NCI-H2227 (cell line): ENCODE results near the gene TBX15.

Source experiments
- DNase-seq: peaks from one replicate; lab custom pipeline; 2025; ENCODE audit not compliant: unreplicated experiment; lab: John Stamatoyannopoulos, UW

Gene TBX15

DNA sequence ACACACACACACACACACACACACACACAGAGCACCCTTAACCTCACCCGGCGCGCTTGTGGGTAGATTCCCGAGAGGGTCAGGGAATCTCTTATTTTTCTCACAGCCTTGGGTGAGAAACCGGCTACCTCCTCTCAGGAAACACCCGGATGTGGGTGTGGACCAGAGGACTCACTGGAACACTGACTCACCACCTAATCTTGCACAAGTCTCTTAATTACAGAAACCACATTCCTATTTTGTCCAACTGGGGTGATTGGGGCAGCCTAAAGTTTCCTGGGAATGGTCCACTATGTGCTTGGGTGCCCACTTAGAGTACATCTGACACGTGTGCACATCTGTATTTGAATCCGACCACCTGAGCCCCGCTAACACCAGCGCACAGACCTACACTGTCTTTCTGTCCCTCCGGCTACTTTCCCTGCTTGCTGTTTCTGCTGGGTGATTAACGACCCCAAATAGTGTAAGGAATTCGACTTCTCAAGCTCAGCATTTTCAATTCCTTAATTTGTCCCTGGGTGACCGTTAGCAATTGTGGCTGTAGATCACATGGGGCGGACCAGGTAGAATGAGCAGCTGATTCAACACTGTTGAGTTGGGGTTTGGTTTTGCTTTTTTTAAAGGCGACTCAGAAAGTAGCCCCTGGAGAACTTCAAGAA lies 14.0 kb upstream of the TBX15 start:
- DNase-seq: no peak

DNA sequence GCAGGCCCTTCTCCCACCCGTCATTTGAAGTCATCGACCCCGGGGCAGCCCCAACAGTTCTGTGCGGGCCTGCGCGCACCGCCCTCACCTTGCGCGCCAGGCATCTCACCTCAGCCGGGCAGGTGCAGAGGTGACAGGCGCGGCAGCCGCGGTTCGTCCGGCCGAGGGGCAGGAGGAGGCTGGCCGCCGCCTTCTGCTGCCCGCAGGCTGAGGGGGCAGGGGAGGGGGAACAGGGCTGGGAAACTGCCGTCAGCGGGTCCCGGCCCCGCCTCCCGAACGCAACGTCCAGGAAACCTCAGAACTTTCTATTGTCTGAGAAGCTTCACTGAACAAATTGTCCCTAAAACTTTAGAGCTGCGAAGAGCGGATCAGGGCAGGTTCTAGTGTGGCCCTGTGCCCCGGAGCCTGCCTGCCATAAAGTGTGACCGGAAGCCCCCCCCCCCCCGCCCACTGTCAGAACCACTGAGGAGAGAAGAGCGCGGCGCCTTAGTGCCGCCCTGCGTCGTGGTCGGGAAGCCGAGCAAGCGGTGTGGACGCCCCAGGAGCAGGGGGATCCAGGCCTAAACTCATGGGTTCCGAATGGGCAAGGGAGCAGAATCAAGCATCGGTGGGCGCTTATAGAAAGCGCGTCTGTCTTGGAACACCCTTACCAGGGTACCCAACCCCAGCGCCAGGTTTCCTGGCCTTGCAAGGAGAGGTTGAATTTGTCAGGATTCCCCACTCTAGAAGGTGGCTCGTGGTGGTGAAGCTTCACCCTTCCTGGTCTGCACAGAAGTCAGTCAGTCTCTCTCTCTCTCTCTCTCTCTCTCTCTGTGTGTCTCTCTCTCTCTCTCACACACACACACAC lies 13.3 kb upstream of the TBX15 start:
- no peak for DNase-seq

- DNase-seq: no peak
Measured at GRCh38 chr1:119000371-119001180, 12.4 kb upstream of the TBX15 start.

GRCh38 chr1:118999348-119000071 lies 11.4 kb upstream of the TBX15 start:
- DNase-seq: no peak

DNA sequence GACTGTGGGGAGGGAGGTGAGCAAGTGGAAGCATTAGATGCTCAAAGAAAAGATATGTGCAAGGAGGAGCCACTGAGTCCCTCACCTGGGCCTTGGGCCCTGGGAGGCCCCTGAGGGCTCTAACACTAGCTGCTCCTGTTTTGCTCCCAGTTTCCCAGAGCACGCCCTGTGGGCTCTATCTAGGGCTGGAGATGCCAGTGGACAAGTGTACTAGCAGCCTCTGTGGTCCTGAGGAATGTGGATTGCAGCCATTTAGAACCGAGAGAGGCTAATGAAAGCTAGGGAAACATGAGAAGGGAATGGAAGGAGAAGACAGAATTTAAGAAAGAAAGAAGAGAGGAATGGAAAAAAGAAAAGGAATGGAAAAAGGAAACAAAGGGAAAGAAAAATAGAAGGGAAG lies 10.0 kb upstream of the TBX15 start:
- DNase-seq: no peak

DNA sequence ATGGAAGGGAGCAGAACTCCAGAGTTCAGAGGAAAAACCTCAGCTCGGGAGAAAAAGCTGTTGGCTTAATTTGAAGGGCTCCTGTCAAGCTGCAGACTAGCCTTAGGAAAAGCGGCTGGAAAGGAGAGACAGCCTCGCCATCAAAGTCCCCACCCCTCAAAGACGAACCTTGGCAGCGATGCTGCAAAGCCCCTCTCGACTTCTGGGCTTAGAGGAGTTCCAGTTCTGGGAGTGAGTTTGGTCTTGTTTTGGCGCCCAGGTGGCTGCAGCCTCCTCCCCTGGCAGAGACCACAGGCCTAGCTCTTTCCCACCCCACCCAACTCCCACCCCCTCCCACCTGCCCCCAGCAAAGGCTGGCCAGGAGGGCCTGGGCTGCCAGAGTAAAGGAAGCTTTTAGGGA lies 9.1 kb upstream of the TBX15 start:
- no peak for DNase-seq

DNA sequence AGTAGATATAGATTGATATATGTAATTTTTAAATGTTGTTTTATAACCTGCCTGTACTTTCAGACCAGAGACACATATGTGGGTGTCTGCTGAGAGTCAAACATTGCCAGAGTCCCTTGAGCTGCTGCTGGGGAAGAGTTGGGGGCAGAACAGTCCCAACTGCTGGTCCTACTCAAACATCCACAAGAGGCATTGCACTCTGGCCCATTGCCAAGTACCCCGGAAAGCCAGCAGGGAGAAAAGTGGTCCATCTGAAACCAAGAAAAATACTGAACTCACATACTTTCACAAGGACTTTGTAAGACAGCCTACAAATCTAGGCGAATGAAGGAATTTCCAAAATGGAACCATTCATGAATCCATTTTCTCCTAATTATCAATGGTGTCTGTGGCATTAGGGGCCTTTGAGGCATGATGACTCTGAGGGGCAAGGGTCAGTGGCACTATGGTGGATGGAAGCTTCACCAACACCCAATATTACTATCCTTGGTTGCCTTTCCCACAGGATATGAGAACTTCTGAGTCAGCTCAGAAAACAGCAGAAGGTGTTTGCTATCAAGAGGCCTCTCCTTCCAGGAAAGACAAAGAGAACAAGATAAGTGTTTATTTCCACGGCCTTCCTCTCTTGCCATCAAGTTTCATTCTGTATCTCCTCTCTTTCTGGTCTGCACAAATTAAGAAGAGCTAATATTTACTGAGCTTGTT lies 7.3 kb upstream of the TBX15 start:
- DNase-seq: no peak

DNA sequence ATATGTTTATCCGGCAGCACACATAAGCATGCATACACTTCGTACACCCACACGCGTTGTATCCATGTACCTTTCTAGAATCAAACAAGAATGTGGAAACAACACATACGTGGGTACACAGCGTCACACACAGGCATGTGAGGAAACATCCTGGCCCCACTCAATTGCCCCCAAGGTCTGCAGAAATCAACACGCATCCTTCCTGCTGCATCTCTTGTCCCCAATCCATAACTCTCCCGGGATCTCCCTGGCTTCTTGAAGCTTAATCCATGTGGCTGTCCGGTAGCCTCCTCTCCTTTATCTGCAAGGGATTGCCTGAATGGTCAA lies 5.5 kb upstream of the TBX15 start:
- no peak for DNase-seq

GRCh38 chr1:118992868-118993699 lies 4.9 kb upstream of the TBX15 start:
- no peak for DNase-seq

DNA sequence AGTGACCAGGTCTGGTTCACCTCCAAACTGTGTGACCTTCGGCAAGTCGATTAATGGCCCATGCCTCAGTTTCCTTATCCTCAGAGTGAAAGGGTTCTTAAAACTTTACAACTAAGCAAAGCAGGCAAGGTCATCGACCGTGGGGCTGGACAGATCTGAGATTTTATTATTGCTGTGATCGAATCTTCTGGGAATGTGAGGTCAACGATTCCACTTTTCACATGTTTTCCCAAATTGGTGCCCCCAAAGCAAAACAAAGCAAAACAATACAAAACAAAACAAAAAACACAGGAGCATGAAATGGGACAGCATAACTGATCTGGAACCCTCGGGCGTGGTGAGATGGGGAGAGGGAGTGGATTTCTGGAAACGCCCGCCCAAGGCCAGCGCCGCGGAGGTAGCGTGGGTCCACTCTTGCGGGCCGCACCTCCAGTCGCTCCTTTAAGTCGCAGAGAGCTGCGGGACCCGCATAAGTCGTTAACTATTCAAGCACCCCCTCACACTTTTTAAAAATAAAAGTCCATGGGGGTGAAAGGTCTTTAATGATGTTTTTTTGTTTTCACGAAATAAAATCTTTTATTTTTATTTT lies 4.2 kb upstream of the TBX15 start:
- no peak for DNase-seq

DNA sequence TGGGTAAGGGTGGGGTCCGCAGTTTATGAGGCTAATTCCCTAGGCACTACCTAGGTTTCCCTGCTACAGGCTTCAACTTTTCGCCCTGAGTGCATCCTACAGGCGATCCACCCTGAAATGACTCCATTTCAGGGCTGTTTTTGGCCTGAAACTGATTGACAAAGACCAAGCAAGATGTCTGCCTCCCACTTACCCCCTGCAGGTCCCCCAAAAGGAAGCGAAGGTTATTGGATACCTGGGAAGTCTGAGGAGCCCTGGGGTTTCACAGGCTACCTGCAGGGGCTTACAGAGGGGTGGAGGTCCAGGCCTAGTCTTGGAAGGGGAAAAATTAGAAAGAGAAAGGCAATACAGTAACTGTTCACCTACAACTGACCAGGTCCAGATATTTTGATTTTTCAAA lies 3.3 kb upstream of the TBX15 start:
- no peak for DNase-seq

DNA sequence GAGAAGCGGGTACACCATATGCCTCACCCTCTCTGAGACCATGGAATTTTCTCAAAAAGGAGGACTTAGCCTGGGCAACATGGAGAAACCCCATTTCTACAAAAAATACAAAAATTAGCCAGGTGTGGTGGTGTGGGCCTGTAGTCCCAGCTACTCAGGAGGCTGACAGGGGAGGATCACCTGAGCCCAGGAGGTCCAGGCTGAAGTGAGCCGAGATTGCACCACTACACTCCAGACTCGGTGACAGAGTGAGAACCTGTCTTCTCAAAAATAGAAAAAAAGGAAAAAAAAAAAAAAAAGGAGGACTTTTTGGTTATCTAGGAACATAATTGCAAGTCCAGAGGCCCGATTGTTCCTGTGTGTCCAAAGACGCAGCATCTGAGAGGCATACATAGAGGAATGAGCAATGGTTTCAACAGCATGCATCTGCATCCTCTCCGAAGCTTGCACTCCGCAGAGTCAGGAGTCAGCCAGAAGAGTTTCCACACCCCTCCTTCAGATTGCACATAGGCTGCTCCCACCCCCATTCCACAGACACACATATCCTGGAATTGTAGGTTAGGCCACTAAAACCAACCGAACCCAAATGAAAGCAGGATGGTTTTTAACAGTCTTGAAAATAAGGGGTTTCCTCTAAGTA lies 2.5 kb upstream of the TBX15 start:
- no peak for DNase-seq

GRCh38 chr1:118989878-118990378 lies 1.8 kb upstream of the TBX15 start:
- DNase-seq: no peak

DNA sequence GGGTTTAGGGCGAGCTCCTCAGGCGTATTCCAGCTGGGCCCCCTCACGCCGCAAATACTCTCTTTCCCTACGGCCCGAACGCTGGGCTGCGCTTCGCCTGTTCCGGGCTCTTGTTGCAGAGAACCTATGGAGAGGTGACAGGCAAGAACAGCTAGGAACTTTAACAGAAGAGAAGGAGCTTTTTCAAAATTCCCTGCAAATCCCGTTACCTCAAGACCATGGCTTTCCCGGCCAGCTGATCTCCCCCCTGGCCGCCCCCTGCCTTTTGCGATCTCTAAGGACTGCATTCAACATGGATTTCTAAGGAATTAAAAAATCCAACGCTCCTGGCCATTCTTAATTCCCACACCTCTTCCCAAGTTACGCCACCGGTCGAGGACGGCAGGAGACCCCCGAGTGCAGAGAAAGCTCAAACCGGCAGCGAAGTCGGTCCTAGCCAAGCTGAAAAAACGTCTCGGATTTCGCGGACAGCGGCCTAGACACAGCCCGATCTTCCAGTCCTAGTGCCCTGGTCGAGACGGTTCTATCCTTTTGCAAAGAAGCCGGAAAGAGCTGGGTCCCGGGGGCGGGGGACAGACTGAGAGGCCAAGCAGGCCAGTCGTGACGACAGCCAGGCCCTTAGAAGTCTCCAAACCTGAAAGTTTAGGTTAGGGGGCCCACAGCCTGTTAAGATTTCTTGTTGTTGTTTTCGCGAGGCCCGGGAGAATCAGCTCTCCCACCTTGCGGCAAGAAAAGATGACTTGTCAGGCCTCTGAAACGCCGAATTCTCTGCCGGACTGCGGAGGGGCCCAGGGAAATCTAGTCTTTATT lies 1.1 kb upstream of the TBX15 start:
- no peak for DNase-seq

DNA sequence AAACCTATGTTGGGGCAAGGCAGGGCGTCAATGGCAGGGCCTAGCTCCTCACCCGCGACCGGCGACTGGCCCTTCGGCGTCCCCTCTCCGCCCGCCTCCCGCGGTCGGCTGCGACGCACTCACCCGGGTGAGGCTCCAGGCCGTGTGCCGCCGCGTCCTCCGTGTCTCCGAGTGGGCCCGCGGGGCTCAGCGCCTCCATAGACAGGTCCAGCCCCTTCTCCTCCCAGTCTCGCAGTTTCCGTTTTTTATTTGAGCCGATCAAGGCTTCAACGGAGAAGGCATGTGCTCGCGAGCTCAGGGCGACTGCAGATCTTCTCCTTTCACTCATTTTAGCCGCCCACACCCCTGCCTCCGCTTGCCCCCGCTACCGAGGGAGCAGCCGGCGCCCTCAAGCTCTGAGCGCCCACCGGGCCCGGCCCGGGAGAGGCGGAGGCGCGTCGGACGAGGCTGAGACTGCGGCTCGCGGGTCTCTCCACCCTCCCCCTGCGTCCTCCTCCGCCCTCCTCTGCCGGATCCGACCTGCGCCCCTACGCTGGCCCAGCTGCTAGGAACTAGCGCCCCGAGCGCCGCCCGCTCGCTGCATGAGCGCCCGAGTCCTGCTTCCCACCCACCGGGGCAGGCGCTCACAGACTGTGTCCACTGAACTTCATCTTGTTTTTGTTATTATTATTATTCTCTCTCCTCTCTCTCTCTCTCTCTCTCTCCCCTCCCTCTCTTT lies 516 bp downstream of the TBX15 start:
- DNase-seq: no peak

GRCh38 chr1:118986555-118987467 lies 1.3 kb downstream of the TBX15 start:
- DNase-seq: no peak
